Glomerular visceral epithelial cell (primary cell): Measurements from ENCODE around the gene TMEM269.
A peak's percentile ranks its signal among the peaks of the same experiment; 100 is the strongest.

ENCODE experiments used
- DNase-seq: peaks from one replicate; pipeline ENCODE4 v3.0.0-alpha.2; 2016; ENCODE audit errors: extremely low spot score

TMEM269 gene

DNA sequence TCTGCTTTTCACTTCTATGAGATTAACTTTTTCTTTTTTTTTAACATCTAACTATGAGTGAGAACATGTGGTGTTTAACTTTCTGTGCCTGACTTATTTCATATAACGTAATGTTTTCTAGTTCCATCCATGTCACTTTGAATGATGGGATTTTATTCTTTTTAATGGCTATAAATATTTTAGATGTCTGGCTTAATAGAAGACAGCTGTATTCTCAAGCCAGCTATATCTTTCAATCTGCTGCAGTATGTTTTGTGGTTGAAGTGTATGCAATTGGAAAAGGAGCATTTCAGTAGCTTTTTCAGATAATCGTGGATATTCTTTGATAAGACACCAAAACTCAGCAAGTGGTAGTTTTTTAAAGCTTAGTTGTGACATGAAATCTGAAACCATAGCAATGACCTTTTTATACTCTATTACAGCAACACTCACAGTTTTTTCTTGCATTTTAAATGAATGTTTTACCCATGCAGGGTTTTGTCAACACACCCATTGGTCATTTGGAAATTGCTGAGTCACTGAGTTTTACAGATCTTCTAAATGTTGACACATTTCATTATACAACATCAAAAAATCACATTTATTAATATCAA lies 38.1 kb downstream of the TMEM269 start:
- no peak for DNase-seq

- no peak for DNase-seq
These were observed 39.8 kb downstream of the TMEM269 start for GRCh38 chr1:42824481-42825035.

GRCh38 chr1:42825036-42825851 lies 40.5 kb downstream of the TMEM269 start:
- no peak for DNase-seq

DNA sequence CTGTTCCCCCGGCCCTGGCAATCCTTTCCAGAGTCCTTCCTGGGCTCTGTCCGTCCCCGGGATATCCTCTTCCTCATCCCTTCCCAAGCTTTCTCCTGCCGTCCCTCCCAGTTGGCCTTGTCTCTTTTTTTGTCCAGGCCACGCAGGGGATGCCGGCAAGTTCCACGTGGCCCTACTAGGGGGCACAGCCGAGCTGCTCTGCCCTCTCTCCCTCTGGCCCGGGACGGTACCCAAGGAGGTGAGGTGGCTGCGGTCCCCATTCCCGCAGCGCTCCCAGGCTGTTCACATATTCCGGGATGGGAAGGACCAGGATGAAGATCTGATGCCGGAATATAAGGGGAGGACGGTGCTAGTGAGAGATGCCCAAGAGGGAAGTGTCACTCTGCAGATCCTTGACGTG lies 45.8 kb downstream of the TMEM269 start:
- DNase-seq, result no peak

- DNase-seq, result no peak
These were observed 46.5 kb downstream of the TMEM269 start for GRCh38 chr1:42831273-42831672.

DNA sequence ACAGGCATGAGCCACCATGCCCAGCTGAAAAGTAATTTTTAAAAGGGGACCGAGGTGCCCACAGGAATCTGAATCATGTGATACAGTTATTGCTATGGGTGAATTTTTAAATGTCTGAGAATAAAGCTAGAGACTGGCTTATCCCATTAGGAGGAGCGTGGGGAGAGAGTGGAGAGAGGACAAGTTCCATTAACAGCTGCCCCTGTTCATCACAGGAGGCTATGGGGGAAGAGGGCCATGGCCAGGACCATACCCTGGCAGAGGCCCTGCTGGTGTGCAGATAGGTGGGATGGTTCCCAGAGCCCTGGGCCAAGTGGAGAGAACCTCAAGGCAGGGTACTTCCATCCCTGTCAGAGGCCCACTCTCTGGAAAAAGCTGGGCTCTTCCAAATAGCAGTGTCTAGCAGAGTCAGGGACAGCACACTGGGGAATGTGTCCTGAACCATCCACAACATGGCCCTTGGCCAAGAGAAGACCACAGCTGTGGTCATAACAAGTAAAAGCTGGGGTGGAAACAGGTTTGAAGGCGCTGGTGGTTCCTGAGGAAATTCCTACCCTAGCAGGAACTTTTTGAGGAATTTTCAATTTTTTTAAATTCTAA lies 48.0 kb downstream of the TMEM269 start:
- DNase-seq, result no peak

- DNase-seq, result no peak
These were observed 49.2 kb downstream of the TMEM269 start for GRCh38 chr1:42833981-42834380.

GRCh38 chr1:42834803-42835202 lies 50.0 kb downstream of the TMEM269 start:
- DNase-seq, result no peak

- no peak for DNase-seq
These were observed 50.6 kb downstream of the TMEM269 start for GRCh38 chr1:42835422-42835821.

DNA sequence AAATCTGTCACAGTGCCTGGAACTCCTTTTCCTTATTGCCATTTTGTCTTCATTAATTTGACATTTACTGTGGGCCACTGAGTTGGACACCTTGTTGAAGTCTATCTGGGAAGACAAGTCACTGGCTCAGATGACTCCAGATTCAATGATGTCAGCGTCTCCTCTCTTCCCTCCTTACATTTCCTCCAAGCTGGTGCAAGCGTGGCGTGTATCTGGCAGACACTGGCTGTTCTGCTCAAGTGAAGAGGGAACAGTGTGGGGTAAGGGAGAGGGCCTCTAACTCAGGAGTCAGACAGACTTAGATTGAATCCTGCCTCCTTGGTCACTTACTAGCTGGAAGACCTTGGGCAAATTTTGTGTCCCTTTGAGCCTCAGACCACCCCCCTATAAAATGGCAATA lies 52.9 kb downstream of the TMEM269 start:
- no peak for DNase-seq

- DNase-seq, result no peak
These were observed 53.8 kb downstream of the TMEM269 start for GRCh38 chr1:42838482-42839190.

DNA sequence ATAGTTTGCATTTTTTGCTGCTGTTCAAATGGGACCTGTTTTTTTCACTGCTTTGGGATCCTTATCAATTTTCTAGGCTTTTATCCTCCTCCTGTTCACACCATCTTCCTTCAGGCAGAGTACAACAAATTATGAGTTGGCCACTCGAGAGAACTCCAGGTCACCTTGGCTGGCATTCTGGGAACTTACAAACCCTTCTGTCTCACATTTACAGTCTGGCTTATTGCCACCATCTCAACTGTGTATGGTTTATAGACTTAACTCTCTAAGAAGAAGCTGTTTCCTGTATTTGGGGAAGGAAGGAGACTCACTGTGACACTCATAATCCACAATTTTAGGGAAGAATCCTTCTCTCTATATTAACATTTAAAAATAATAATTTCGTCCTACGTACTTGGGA lies 56.2 kb downstream of the TMEM269 start:
- no peak for DNase-seq

GRCh38 chr1:42841440-42842147 lies 56.8 kb downstream of the TMEM269 start:
- DNase-seq, result no peak

- DNase-seq, result no peak
These were observed 59.9 kb downstream of the TMEM269 start for GRCh38 chr1:42844592-42845140.

DNA sequence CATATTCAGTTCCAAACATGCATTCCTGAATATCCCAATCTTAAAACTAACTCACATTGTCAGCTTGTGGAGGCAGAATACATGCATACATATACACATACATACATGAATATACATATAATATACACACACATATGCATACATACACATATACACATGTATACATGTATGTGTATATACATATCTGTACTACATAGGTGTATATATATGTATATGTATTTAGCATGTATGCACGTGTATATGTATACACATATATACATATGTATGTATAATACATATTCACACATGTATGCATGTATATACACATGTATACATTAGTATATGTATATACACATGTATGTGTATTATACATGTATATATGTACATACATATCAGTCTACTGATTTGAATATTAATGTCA lies 60.4 kb downstream of the TMEM269 start:
- no peak for DNase-seq

- DNase-seq, result no peak
These were observed 61.1 kb downstream of the TMEM269 start for GRCh38 chr1:42845866-42846256.

- DNase-seq, result peak; percentile 96
These were observed 61.7 kb downstream of the TMEM269 start, which contains the start of gene ZNF691 for GRCh38 chr1:42846257-42847110. Gene ZNF691, plus strand, starts transcription at chr1:42846613. Its CDS starts 3,046 bp downstream, at chr1:42849659.

DNA sequence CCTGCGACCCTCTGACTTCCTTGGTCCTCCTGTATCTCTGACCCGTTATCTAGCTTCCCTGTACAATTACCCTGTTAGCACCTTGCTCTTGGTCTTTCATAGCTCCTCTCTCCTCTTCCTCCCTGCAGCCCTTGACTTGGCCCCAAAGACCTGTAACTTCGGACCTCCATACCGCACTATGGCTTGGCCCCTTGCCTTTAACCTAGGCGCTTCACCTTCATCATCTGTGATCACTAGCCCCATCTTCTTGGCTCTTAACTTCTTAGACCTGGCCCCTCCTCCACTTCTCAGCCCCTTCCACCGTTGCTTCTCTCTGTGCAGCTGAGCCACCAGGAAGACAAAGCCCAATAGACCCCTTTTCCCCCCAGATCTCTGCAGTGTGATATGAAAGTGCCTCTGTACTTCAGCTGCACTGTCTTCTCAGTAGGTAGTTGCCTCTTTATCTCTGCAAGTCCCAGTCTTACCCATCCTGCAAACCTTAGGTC lies 62.4 kb downstream of the TMEM269 start:
- no peak for DNase-seq

DNA sequence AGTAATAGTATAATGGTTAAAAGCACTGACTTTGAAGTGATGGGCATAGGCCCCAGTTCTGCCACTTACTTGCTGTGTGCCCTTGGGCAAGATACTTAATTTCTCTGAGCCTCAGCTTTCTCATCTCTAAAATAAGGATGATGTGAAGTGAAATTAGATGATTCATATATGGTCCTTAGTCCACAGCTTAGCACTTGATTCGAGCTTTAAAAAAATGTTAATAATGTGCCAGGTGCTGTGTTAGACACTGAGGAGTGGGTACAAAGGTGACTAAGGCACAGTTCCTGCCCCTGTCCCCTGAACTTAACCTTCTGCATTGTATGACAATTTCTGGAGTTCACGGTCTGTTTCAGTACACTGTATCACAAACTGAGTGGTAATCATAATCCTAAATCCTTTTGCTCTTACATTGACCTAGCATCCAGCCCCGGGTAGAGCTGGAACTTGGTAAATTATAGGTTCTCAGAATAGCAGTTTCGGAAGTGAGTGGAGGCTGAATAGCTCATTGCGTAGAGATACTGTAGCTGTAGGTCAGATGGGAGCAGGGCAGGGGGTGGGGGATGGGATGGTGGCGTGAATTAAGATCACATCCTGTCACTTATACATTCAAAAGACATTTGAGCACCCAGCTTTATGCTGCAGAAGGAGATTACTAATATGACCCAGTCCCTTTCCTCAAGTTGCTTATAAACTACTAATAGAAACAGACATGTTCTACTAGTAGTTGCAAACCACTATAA lies 63.1 kb downstream of the TMEM269 start:
- no peak for DNase-seq
